ENCODE results near the gene MOB4.
"Not testable (repeated sequence)": the region's sequence is repeated elsewhere in the genome, so short reads cannot be mapped to it uniquely, and the experiment has no call there.

Gene MOB4

DNA sequence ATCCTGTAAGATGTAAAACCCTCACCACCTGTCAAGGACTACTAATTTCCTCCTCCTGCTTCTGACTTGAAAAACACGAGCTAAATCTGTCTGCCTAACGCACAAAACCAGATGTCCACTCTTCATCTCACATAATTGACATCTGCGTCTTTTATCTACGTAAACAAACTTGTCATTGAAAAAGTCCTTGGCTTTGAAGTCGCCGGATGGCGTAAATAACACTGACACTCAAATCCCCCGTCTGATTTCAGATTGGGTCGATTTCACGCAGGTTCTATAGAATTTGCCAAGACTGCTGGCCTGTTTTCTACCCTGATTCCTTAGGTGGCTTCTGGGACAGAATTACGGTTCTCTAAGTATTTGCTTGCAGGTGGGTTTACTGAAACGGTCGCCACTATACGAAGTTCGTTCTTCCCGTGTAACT is 539 bp upstream of the MOB4 start:
- peak; percentile 43 for DNase-seq

DNA sequence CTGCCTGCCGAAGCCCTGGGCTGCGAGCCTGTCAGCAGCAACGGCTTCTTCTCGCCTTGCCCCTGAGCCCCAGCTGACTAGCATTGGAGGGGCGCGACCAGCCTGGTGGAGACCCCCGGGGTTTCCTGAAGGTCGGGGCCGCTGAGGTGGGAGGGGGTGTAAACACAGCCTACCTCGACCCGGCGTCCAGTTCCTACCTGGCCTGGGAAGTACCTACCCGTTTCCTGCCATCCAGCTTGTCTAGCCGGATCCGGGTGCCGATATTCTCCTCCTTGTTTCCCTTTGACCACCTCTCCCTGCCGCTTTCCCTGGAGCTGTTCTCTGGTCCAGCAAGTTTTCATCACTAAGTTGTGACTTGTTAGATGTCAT is 511 bp downstream of the MOB4 start:
- no peak for DNase-seq

DNA sequence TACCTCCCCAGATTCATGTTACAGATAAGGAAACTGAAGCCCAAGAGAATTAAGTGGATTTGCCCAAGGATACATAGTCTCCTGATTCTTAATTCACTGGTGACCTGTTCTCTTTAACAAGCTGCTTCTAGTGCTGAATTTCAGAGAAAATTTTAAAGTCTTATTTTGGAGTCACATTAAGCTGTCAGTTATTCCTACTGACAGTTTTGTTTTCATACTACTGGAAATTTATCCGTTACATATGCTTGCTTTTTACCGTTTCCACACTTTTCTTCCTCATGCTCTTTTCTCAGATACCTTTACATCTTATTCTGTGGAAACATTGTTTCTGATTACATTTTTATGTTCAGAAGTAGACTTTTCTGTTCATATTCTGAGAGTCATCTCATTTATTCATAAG is 1.3 kb downstream of the MOB4 start:
- DNase-seq, result no peak

DNA sequence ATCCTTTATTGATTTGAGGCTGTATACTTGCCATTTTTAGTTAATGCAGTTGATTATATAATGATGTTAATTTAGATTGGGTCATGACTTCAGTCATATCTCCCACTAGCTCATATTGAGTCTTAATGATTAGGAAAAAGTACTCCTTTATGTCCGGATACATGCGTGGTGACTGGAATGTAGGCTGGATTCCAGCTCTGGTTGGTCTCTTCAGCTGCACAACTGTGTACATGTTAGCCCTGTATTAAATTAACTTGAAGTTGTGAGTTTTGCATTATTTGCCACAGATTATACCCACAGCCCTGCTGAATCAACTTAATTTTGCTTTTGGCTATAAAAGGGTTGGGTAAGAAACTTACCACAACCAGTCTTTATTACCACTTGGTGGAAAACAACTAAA is 22.5 kb downstream of the MOB4 start:
- no peak for DNase-seq

DNA sequence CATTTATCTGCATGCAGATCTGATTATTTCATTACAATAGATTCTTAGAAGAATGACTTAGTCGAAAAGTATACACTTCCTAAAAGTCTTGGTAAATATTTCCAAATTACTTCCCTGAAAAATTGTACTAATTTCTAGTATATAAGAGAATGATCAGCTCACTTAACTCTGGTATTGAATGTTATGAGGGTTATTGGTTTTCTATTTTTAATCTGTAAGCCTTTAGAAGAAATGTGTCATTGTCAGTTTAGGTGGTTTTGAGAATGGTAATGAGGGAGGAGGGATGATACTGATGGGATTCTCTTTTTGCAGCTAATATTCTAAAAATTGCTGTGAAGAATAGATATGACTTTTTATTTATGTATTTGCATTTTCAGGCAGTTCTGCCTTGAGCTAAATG is 23.9 kb downstream of the MOB4 start:
- DNase-seq, result no peak

DNA sequence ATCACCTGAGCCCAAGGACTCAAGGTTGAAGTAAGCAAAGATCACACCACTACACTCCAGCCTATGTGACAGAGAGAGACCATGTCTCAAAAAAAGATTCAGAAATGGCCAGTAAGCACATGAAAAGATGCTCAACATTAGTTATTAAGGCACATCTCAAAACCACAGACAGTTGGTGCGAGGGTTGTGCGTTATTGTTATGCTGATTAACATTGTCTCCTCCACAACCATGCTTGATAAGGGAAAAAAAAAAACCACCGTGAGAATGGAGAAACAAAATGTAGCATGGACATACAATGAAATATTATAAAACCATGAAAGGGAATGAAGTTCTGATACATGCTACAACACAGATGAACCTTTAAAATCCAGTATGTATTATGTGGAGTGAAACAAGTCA is 27.3 kb downstream of the MOB4 start:
- no peak for DNase-seq

DNA sequence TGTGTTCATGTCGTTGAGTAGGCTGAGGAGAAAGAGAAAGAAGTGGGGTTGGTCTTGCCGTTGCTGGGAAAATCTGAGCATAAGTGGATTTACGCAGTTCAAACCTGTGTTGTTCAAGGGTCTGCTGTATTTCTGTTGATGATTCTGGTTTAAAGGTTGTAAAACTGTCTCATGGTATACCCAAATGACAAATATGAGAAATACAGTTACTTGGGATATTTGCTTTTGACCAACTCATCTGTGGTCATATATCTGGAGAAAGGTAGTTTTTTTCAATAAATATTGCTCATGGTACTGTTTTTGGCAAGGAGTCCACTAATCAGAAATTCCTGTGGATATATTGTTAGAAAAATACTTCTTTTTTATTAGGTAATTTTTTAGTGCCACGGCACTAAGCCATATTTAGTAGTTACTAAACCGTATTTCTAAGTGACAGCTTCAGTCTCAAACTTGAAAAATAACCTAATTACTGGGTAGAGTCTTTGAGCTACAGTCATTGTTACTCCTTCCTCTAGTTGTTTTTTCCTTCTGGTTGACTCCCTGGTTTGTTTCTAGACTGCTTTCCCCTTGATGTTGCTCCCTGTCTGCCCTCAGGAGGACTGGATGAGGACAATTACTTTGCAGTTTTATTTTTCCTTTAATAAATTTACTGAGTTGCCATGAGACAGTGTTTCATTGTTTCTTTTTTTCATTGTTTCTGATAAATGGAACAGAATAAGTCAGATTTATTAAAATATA is 31.5 kb downstream of the MOB4 start:
- no peak for DNase-seq

DNA sequence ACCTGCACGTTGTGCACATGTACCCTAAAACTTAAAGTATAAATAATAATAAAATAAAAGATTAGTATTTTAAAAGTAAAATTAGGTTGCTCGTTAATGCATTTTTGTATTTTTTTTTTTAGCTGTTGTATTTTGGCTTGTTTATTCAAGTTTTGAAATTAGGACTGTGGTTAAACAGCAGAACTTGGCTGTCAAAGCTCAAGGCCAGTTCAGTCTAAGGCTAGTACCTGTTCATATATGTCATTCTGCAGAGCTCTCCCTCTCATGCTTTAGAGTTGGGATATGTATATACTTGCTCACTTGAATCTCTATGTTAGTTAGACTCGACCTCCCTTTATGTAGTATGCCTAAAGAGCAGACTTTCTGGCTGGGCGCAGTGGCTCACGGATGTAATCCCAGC is 32.7 kb downstream of the MOB4 start:
- no peak for DNase-seq

DNA sequence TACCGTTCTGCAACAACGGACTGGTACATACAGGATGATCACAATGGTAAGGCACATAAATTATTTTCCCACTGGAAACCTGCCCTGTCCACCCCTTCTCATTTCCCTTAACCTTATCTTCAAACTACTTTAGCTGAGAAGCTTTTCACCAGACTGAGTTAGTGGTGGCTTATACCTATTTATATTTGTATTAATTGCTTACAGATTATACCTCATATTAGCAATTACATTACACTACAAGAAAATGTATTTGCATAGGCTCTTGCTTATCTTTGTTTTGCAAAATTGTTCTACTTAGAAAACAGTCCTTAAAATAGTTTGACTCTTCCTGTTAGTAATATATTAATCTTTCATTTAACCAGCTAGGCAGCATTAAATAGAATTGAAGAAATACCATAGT is 35.4 kb downstream of the MOB4 start:
- not testable (repeated sequence) for DNase-seq

DNA sequence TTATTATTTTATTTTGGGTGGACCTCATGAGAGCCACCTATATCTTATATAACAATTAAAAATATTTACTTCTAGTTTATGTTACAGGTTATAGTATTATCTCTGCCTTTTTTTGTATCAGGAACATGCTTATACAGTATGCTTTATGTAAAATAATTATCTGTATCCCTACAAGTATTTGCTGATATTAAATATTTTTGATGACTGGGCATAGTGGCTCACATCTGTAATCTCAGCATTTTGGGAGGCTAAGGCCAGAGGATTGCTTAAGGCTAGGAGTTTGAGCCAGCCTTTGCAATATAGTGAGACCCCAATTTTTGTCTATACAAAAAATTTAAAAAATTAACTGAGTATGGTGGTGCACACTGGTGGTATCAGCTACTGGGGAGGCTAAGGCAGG is 39.6 kb downstream of the MOB4 start:
- DNase-seq, result no peak

DNA sequence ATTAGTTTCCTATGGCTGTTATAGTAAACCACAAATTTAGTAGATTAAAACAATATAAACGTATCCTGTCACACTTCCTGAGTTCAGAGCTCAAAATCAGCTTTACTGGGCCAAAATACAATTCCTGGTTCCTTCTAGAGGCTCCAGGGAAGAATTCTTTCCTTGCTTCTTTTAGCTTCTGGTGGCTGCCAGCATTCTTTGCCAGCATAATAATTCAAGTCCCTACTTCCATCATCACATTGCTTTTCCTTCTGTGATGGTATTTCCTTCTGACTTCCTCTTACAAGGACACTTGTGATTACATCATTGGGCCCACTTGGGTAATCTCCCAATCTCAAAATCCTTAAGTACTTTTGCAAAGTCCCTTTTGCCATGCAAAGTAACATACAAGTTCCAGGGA is 40.6 kb downstream of the MOB4 start:
- DNase-seq, result no peak

DNA sequence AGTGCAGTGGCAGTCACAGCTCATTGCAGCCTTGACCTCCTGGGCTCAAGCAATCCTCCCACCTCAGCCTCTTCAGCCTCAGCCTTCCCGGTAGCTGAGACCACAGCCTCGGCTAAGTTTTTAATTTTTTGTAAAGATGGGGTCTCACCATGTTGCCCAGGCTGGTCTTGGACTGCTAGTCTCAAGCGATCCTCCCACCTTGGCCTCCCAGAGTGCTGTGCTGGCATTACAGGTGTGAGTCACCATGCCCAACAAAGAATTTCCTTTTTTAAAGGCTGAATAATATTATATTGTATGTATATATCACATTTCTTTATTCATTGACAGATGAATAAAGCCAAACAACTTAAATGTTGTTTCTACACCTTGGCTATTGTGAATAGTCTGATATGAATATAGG is 42.5 kb downstream of the MOB4 start:
- DNase-seq, result no peak

DNA sequence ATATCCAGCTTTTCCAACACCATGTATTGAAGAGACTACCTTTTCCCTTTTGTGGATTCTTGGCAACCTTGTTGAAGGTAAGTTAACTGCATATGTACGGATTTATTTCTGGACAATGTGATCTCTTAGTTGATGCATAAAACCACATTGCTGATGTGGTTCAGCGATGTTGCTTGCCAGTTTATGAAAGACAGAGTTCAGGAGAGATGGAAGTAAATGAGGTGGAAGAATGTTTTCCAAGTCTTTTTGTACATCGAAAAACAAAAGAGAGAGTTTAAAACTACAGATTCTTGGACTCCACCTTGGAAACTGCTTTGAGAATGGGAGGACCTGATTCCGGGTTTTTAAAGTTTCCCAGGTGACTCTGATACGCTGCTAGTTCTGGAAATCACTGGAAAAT is 43.8 kb downstream of the MOB4 start:
- no peak for DNase-seq

DNA sequence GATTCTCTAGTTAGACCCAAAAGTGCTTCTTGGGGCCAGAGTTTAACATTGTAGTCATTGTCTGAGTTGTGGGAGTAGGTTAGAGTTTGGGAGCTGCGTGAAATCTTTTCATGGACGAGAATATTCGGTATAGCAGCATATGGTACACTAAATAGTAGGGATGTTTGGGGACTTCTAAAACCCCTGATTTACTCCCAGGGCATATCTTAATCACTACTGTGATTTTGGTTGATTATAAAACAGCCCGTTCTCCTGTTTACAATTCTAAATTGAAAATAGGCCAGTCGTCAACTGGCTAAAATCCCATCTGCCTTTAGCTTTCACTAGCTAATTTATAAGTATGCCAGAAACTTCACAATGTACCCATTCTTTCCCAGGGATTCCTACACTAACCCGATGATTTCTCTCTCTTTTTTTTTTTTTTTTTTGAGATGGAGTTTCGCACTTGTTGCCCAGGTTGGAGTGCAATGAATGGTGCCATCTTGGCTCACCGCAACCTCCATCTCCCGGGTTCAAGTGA is 44.3 kb downstream of the MOB4 start:
- DNase-seq, result no peak

DNA sequence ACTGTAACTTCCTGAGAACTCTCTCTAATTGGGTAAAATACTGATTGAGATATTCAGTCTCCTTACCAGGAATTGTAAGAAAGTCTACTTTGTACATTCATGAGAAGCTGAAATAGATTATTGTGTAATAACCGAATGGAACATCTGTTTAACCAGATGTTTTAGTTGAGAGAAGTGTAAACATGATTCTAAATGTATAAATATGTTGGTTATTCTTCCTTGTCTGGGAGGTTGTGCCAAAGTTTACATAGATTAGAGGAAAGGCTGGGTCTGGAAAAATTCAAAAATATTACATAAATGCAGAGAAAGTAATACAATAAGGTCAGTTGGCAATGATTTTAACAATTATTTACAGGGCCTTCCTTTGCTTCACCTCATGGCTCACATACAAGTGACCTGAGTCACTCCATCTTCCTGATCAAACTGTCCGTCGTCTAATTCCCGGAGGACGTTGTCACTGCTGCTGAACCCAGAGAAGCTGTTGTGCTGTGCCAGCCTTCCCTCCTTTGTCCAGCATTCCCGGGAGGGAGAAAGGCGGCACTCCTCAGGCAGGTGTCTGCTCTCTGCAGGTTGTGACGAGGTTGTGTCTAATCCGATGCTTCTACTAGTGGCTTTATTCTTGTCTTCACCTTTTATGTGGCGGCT is 55.9 kb downstream of the MOB4 start:
- DNase-seq, result no peak

DNA sequence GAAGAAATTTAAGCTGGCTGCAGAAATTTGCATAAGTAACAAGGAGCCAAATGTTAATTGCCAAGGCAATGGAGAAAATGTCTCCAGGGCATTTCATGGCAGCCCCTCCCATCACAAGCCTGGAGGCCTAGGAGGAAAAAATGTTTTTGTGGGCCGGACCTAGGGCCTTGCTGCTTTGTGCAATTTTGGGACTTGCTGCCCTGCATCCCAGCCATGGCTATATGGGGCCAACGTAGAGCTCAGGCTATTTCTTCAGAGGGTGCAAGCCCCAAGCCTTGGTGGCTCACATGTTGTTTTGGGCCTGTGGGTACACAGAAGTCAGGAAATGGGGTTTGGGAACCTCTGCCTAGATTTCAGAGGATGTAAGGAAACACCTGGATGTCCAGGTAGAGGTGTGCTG is 57.7 kb downstream of the MOB4 start:
- no peak for DNase-seq

DNA sequence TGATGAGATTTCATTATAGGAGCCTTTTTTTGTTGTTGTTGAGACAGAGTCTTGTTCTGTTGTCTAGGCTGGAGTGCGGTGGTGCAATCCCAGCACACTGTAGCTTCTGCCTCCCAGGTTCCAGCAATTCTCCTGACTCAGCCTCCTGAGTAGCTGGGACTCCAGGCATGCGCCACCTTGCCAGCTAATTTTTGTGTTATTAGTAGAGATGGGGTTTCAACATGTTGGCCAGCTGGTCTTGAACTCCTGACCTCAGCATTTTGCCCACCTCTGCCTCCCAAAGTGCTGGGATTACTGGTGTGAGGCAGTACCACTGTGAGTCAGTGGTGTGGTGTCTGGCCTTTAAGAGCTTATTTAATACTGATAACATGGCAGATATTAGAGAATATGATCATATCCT is 60.1 kb downstream of the MOB4 start:
- DNase-seq, result no peak

DNA sequence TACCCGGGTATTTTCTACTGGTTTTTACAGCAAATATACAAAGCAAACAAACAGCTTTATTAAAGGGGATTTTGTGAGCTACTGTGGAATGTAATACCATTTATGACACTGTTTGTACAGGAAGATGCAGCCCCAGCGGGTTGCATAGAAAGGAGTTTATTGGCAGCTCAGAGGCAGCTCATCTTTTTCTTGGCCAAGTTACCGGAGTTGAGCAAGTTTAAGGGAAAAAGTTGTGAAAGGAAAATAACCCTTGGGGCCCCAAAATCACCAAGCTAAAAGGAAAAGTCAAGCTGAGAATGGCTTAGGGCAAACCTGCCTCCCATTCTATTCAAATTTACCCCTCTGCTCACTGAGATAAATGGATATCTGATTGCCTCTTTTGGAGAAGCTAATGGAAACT is 60.8 kb downstream of the MOB4 start:
- no peak for DNase-seq

DNA sequence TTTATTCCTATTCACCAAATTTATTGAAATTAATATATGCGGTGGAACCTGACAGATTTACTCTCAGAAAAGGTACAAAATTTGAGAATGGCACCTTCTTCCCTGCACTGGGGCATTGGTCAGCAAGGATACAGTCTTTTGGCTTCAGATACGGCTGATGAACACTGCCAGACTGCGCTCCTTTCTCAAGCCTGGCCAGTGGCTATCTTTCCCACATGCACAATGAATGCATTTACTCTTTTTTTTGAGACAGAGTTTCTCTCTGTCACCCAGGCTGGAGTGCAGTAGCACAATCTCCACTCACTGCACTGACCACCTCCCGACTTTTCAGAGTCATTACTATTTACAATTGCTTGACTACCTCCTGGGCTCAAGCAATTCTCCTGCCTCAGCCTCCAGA is 61.6 kb downstream of the MOB4 start:
- no peak for DNase-seq

DNA sequence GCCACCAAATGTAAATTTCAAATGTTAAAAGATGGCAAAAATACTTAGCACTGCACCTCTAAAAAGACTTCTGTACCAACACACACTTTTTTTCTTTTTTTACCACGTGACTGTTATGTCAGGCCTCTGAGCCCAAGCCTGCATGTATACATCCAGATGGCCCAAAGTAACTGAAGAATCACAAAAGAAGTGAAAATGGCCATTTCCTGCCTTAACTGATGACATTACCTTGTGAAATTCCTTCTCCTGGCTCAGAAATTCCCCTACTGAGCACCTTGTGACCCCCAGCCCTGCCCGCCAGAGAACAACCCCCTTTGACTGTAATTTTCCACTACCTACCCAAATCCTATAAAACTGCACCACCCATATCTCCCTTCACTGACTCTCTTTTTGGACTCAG is 62.4 kb downstream of the MOB4 start:
- not testable (repeated sequence) for DNase-seq

DNA sequence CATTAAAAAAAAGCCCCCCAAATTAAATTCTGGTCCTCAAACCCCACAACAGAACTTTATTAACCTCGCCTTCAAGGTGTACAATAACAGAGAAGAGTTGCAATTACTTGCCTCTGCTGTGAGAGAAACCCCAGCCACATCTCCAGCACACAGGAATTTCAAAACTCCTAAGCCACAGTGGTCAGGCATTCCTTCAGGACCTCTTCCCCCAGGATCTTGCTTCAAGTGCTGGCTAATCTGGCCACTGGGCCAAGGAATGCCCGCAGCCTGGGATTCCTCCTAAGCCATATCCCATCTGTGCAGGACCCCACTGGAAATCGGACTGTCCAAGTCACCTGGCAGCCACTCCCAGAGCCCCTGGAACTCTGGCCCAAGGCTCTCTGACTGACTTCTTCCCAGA is 64.3 kb downstream of the MOB4 start:
- not testable (repeated sequence) for DNase-seq

DNA sequence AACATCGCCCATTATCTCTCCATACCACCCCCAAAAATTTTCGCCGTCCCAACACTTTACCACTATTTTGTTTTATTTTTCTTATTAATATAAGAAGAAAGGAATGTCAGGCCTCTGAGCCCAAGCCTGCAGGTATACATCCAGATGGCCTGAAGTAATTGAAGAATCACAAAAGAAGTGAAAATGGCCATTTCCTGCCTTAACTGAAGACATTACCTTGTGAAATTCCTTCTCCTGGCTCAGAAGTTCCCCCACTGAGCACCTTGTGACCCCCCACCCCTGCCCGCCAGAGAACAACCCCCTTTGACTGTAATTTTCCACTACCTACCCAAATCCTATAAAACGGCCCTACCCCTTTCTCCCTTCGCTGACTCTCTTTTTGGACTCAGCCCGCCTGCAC is 71.4 kb downstream of the MOB4 start:
- DNase-seq, result not testable (repeated sequence)

DNA sequence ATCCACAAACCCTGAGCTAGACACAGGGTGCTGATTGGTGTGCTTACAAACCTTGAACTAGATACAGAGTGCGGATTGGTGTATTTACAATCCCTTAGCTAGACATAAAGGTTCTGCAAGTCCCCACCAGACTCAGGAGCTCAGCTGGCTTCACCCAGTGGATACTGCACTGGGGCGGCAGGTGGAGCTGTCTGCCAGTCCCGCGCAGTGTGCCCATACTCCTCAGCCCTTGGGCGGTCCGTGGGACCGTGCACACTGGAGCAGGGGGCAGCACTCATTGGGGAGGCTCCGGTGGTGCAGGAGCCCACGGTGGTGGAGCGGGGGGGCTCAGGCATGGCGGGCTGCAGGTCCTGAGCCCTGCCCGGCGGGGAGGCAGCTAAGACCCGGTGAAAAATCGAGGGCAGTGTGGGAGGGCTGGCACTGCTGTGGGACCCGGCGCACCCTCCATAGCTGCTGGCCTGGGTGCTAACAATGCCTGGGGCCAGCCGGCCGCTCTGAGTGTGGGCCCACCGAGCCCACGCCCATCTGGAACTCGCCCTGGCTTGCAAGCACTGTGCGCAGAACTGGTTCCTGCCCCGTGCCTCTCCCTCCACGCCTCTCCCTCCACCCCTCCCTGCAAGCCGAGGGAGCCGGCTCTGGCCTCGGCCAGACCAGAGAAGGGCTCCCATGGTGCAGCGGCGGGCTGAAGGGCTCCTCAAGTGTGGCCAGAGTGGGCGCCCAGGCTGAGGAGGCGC is 75.6 kb downstream of the MOB4 start:
- DNase-seq, result no peak

DNA sequence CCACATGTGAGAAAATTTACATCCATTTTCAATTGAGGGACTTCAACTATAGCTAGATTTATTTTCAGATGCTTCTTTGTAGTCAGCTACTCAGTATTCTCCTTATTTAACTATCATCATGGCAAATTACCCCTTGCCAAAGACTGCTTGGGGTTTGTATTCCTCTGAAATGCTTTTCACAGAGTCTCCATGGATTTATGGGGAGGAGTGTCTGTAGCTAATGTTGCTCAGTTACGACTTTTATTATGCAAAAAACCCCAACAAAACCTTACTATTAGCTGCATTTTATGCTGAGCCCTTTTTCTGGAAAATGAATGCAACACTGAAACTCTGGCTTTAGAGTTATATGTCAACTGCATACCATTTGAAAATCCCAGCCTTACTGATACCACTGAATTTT is 80.9 kb downstream of the MOB4 start:
- DNase-seq, result no peak
